Activated naive CD4-positive, alpha-beta T cell treated with anti-CD3 and anti-CD28 coated beads for 36 hours (primary cell): ENCODE measurements around the gene PPP1R14D. TPM values are rescaled to one million over a fixed set of nuclear protein-coding genes. Genes with fewer than 3 reads are reported as not detected.

Experiments used
- total RNA-seq, 2 experiments: library from RNA; stranded (reverse); gene quantifications; one replicate each; pipeline ENCODE4 v1.2.3, GENCODE V29; 2021

Gene PPP1R14D
- total RNA-seq, 2 experiments from 2014 or later, result not detected

Other genes starting within 250 kb of the PPP1R14D start
- 10 to 100 TPM; 31.0 to 32.7 TPM for gene KNL1, start 234.5 kb downstream of the PPP1R14D start, total RNA-seq
- 10 to 100 TPM; 65.8 to 68.8 TPM for gene RAD51, start 133.5 kb downstream of the PPP1R14D start, total RNA-seq
- gene RMDN3, start 73.5 kb downstream of the PPP1R14D start, total RNA-seq, result 10 to 100 TPM; 17.8 to 19.2 TPM
- 10 to 100 TPM; 28.1 to 32.7 TPM for gene GCHFR, start 64.6 kb downstream of the PPP1R14D start, total RNA-seq
- under 1 TPM; 0.10 to 0.33 TPM for gene C15orf62, start 58.7 kb downstream of the PPP1R14D start, total RNA-seq
- 10 to 100 TPM; 15.4 to 17.0 TPM for gene ZFYVE19, start 21.6 kb downstream of the PPP1R14D start, total RNA-seq
- gene DNAJC17, start 21.2 kb downstream of the PPP1R14D start, total RNA-seq, result 10 to 100 TPM; 25.9 to 28.1 TPM
- 1 to 10 TPM; 4.5 to 4.7 TPM for gene SPINT1, start 15.3 kb upstream of the PPP1R14D start, total RNA-seq
- under 1 TPM in 1 of 2 experiments, not detected in 1; 0.22 TPM for gene RHOV, start 45.5 kb upstream of the PPP1R14D start, total RNA-seq
- 1 to 10 TPM; 3.3 to 3.4 TPM for gene VPS18, start 65.7 kb upstream of the PPP1R14D start, total RNA-seq
- gene DLL4, start 100.6 kb upstream of the PPP1R14D start, total RNA-seq, result under 1 TPM in 1 of 2 experiments, not detected in 1; 0.14 TPM
- 10 to 100 TPM; 19.8 to 20.2 TPM for gene CHAC1, start 124.8 kb upstream of the PPP1R14D start, total RNA-seq